Epithelial cell of esophagus (primary cell): ENCODE results near the gene QTRT2.

Experiments used
- DNase-seq: peaks from one replicate; pipeline ENCODE4 v3.0.0; 2010; ENCODE audit warnings: low read depth
- H3K4me3 ChIP-seq: 2 replicates; pipeline ENCODE4 v1.5.1; 2011; ENCODE audit warnings: mild to moderate bottlenecking, low read length, control low read depth
- CTCF ChIP-seq: IDR thresholded peaks from 2 replicates; pipeline ENCODE4 v1.5.1; 2011; ENCODE audit warnings: low read depth, mild to moderate bottlenecking, low read length, control low read depth, inconsistent platforms; ENCODE audit not compliant: insufficient read depth; ENCODE audit errors: missing control alignments

QTRT2 gene

GRCh38 chr3:114115143-114115542 is 58.6 kb downstream of the QTRT2 start:
- no peak for TF ChIP-seq CTCF
- no peak overlapping the region for H3K4me3 ChIP-seq
- no peak for DNase-seq

- DNase-seq: no peak
- TF ChIP-seq CTCF: no peak
- no peak overlapping the region for H3K4me3 ChIP-seq
These were observed 63.2 kb downstream of the QTRT2 start for GRCh38 chr3:114119776-114120175.

- H3K4me3 ChIP-seq: no peak overlapping the region
- DNase-seq: no peak
- no peak for TF ChIP-seq CTCF
These were observed 63.7 kb downstream of the QTRT2 start for GRCh38 chr3:114120211-114120610.

GRCh38 chr3:114122027-114122709 is 65.6 kb downstream of the QTRT2 start:
- TF ChIP-seq CTCF: no peak
- H3K4me3 ChIP-seq: no peak overlapping the region
- peak; percentile 34 for DNase-seq

GRCh38 chr3:114126461-114126860 is 69.9 kb downstream of the QTRT2 start:
- H3K4me3 ChIP-seq: no peak overlapping the region
- TF ChIP-seq CTCF: no peak
- DNase-seq: no peak

- no peak overlapping the region for H3K4me3 ChIP-seq
- TF ChIP-seq CTCF: no peak
- no peak for DNase-seq
These were observed 71.0 kb downstream of the QTRT2 start for GRCh38 chr3:114127517-114127916.

GRCh38 chr3:114128231-114128630 is 71.7 kb downstream of the QTRT2 start:
- no peak overlapping the region for H3K4me3 ChIP-seq
- no peak for TF ChIP-seq CTCF
- DNase-seq: peak; percentile 33
